ENCODE data around the gene GRB7. TPM values are rescaled to one million over a fixed set of nuclear protein-coding genes. Genes with fewer than 3 reads are reported as not detected.

The GRB7 gene
- total and polyA plus RNA-seq, 12 donors = 0.06 to 1.2 (median 0.25) TPM; not detected in 5

GRCh38 chr17:39755554-39756379 is 18.0 kb downstream of the GRB7 start:
- TF ChIP-seq CTCF (IDR thresholded peaks at IDR 0.05) (no peak), POLR2A (IDR thresholded peaks at IDR 0.05) (no peak)

GRCh38 chr17:39756380-39757079 is 18.8 kb downstream of the GRB7 start:
- Histone ChIP-seq H3K36me3 (replicated peaks in 1 of 2) (no peaks in the 10 kb centered on the region), H3K4me1 (replicated peaks in 1 of 2) (peaks cover 5 to 15% of the 10 kb centered on the region in 2 donors), H3K9me3 (replicated peaks in 1 of 3) (no peaks in the 10 kb centered on the region), H3K27ac (no peak overlapping the region), H3K27me3 (no peaks in the 10 kb centered on the region), H3K4me3 (no peak overlapping the region)
- peak in 1 of 7 donors; percentile 38 for DNase-seq
- TF ChIP-seq CTCF (IDR thresholded peaks at IDR 0.05) (no peak), POLR2A (IDR thresholded peaks at IDR 0.05) (no peak)
- intact Hi-C loops (cut with DNase I) = loop anchor here in 1 of 2 donors (2.0 to 10.0 kb wide), 2 partner anchors 136 to 212 kb away; no protein-coding TSS in a partner anchor
- WGBS, 4 donors = 56 to 72% (median 64%) methylated on average over 6 to 7 of the region's 7 CpGs

More at GRCh38 chr17:39755554-39756379, 18.0 kb downstream of the GRB7 start:
- Histone ChIP-seq H3K27ac (peak overlapping the region in 2 of 5 donors; percentile 87 to 91), H3K27me3 (no peaks in the 10 kb centered on the region), H3K4me1 (replicated peaks in 1 of 2) (peaks cover 5 to 15% of the 10 kb centered on the region in 2 donors), H3K36me3 (replicated peaks in 1 of 2) (no peaks in the 10 kb centered on the region), H3K9me3 (replicated peaks in 1 of 3) (no peaks in the 10 kb centered on the region), H3K4me3 (no peak overlapping the region)
- DNase-seq = peak in 2 of 7 donors; percentile 12 to 47
- intact Hi-C loops (cut with DNase I) = loop anchor here in 1 of 2 donors (2.0 to 10.0 kb wide), 2 partner anchors 135 to 211 kb away; no protein-coding TSS in a partner anchor
- WGBS, 4 donors = 59 to 71% (median 63%) methylated on average over 9 to 18 of the region's 18 CpGs

- Histone ChIP-seq H3K27me3 (no peaks in the 10 kb centered on the region), H3K9me3 (replicated peaks in 1 of 3) (no peaks in the 10 kb centered on the region), H3K4me3 (no peak overlapping the region), H3K36me3 (replicated peaks in 1 of 2) (no peaks in the 10 kb centered on the region), H3K4me1 (replicated peaks in 1 of 2) (peaks cover 5 to 15% of the 10 kb centered on the region in 2 donors), H3K27ac (no peak overlapping the region)
- WGBS, 4 donors = 61 to 73% (median 68%) methylated on average over 4 of the region's 4 CpGs
- DNase-seq = no peak
- TF ChIP-seq POLR2A (IDR thresholded peaks at IDR 0.05) (no peak), CTCF (IDR thresholded peaks at IDR 0.05) (no peak)
- intact Hi-C loops (cut with DNase I) = loop anchor here in 1 of 2 donors (2.0 to 10.0 kb wide), 2 partner anchors 136 to 212 kb away; no protein-coding TSS in a partner anchor
Observed at GRCh38 chr17:39757176-39757662, 19.5 kb downstream of the GRB7 start.
